ENCODE measurements around the gene SLC9A2. TPM values are rescaled to one million over a fixed set of nuclear protein-coding genes. Genes with fewer than 3 reads are reported as not detected.
A peak's percentile ranks its signal among the peaks of the same experiment; 100 is the strongest.

SLC9A2 gene
- total RNA-seq, 1 donor, result not detected

DNA sequence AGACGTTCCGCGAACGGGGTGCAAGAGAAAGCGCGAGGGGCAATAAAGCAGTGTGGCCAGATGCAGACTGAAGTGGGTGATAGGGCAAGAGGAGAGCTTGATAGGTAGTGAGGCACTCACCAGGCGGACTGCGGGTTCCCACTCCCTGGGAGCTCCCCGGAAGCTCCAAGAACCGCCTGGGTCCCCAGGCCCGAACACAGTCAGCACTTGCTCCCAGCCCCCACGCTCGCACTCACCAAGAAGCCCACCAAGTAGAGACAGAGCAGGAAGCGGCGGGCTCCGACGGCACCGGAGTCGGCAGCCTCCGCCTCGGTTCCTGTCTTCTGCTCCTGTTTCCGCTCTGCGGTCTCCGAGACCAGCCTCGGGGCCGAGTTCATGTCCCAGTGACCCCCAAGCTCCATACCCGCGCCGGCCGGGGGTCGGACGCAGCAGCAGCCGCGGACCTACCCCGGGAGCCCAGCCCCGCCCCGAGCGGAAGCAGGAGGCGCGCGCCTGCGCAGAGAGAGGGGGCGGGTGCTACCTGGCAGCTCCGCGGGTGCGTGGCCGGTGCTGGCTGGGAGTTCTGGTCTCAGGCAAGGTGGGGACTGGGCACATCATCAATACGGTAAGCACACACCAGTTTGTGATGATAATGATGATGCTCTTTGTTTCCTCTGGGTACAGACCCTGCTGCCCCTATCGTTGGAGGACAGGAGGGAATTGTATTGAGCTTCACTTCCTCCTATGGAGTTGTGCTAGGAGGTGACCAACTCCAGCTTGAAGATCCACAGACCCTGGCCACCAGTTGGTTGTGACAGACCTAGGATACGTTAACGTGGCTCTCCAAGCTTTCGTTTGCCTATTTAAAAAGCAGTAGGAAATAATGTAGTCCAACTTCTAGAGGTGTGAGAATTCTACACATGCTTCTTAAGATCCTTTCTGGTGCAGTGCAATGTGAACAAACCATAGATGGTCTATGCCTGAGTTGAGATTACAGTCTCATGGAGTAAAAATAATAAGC lies 117.4 kb downstream of the SLC9A2 start:
- DNase-seq (ENCODE audit: low read depth), result peak; percentile 62
- TF ChIP-seq, protein P1, sequence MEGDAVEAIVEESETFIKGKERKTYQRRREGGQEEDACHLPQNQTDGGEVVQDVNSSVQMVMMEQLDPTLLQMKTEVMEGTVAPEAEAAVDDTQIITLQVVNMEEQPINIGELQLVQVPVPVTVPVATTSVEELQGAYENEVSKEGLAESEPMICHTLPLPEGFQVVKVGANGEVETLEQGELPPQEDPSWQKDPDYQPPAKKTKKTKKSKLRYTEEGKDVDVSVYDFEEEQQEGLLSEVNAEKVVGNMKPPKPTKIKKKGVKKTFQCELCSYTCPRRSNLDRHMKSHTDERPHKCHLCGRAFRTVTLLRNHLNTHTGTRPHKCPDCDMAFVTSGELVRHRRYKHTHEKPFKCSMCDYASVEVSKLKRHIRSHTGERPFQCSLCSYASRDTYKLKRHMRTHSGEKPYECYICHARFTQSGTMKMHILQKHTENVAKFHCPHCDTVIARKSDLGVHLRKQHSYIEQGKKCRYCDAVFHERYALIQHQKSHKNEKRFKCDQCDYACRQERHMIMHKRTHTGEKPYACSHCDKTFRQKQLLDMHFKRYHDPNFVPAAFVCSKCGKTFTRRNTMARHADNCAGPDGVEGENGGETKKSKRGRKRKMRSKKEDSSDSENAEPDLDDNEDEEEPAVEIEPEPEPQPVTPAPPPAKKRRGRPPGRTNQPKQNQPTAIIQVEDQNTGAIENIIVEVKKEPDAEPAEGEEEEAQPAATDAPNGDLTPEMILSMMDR (IDR thresholded peaks at IDR 0.05; ENCODE audit: insufficient read depth, low read depth, low read length), result peak; percentile 18
- peak overlapping the region; percentile 89 for H3K4me3 ChIP-seq (ENCODE audit: low read depth, low read length)

DNA sequence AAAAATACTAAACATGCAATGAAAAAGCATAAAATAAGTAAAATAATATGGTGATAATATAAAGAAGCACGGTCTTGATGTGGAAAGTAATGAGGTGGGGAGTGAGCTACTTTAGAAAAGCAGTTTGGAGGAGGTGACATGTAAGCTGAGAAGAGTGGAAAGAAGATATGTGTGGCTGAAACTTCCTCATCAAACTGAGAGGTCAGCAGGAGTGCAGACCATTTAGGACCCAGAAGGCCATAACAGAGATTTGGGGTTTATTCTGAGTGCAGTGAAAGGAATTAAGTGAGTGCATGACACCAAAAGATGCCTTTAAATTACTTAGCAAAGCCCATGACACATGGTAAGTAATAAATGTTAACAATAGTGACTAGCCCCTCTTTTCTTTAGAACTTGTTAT lies 118.1 kb downstream of the SLC9A2 start:
- DNase-seq (ENCODE audit: low read depth), result no peak
- TF ChIP-seq, protein P1 (IDR thresholded peaks at IDR 0.05; ENCODE audit: insufficient read depth, low read depth, low read length), result no peak
- H3K4me3 ChIP-seq (ENCODE audit: low read depth, low read length), result no peak overlapping the region

DNA sequence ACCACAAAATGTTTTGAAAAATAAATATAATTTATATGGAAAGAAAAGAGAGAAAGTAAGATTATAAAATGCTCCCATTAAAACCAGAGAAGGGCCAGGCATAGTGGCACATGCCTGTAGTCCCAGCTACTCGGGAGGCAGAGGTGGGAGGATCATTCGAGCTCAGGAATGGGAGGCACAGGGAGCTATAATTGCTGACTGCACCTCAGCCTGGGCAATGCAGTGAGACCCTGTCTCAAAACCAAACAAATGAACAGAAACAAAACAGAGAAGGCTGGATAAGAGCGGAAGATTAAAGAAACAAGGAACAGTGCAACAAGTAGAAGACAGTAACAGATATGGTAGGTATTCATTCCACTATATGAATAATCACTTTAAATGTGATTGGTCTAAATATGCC lies 123.9 kb downstream of the SLC9A2 start:
- TF ChIP-seq, protein P1 (IDR thresholded peaks at IDR 0.05; ENCODE audit: insufficient read depth, low read depth, low read length), result no peak
- no peak overlapping the region for H3K4me3 ChIP-seq (ENCODE audit: low read depth, low read length)
- no peak for DNase-seq (ENCODE audit: low read depth)

DNA sequence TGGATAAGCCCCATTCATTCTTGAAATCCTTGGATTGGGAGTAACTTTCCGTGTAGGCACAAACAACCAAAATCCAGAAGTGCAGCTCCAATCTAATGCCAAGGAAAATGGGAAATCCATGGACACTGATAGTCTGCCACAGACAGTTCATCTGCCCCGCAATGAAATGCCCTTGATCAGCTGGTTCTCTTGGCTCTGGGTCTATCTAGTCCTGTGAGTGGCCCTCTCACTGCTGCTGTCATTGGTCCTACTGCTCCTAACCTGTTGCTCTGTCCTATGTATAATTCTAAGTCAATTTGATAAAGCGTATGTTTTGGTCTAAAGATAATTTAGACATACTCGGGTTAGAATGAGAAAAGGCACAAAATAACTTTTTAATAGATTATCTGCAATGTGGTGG lies 128.8 kb downstream of the SLC9A2 start:
- DNase-seq (ENCODE audit: low read depth), result no peak
- TF ChIP-seq, protein P1 (IDR thresholded peaks at IDR 0.05; ENCODE audit: insufficient read depth, low read depth, low read length), result no peak
- no peak overlapping the region for H3K4me3 ChIP-seq (ENCODE audit: low read depth, low read length)

DNA sequence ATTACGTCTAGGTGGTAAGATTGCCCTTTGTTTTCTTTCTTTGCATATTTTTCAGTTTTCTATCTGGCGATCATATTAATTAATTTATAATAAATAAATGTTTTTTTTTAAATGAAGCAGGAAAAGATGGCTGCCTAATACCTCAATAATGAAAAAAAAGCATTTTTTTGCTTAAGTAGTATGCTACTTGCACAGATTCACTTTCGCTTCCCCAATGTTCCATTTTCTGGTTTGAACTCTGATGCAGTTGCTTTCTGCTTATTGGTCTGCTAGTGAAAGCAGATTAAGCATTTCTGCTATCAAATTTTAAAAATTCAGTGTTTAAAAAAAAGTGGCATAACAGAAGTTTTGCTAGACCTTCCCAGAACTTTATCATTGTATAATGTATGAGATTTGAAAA lies 130.6 kb downstream of the SLC9A2 start:
- H3K4me3 ChIP-seq (ENCODE audit: low read depth, low read length), result no peak overlapping the region
- TF ChIP-seq, protein P1 (IDR thresholded peaks at IDR 0.05; ENCODE audit: insufficient read depth, low read depth, low read length), result no peak
- DNase-seq (ENCODE audit: low read depth), result no peak

DNA sequence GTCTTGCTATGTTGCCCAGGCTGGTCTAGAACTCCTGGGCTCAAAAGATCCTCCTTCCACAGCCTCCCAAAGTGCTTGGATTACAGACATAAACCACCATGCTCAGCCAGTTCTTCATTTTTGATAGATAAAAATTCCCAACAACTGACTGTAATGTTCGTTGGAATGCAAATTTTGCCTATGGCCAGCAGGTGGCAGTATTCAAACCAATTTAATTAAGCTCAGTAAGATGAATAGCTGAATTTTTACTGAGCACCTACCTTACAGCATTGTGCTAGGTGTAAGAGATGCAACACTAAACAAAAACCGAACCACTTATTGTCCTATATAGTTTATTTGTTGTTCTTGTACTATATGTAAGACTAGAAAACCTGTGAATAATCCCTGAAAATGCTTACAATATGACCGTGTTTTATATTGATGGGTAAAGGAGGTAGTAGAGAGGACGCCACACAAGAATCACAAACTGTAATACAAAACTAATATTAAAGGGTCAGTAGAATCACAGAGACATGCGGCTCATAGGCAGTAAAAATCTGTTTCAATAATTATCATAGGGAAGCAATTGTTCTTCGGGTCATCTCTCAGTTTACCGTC lies 134.3 kb downstream of the SLC9A2 start:
- no peak overlapping the region for H3K4me3 ChIP-seq (ENCODE audit: low read depth, low read length)
- DNase-seq (ENCODE audit: low read depth), result peak; percentile 61
- TF ChIP-seq, protein P1 (IDR thresholded peaks at IDR 0.05; ENCODE audit: insufficient read depth, low read depth, low read length), result peak; percentile 74
